PC-9 (cell line): ENCODE results near the gene SCD5. TPM values are rescaled to one million over a fixed set of nuclear protein-coding genes. Genes with fewer than 3 reads are reported as not detected.
"Not testable (repeated sequence)": the region's sequence is repeated elsewhere in the genome, so short reads cannot be mapped to it uniquely, and the experiment has no call there.

Experiments
- BruUV-seq: library from RNA; stranded (reverse); fragments of 400-500 nt; replicated peaks from 2 replicates; lab custom pipeline; 2021; lab: Mats Ljungman, UMichigan
- CTCF ChIA-PET: fragments of 300-600 bp; sonication (Branson Sonifier 250); formaldehyde crosslinking; loops from one replicate; lab custom pipeline; 2022; ENCODE audit warnings: antibody characterized with exemption; lab: Charles Lee
- POLR2A ChIA-PET: fragments of 300-600 bp; sonication (Branson Sonifier 250); formaldehyde crosslinking; loops from one replicate; lab custom pipeline; 2022; ENCODE audit warnings: antibody characterized with exemption; ENCODE audit not compliant: unreplicated experiment; lab: Charles Lee
- DNase-seq, 2 experiments: peaks; one replicate each; pipeline versions ENCODE4 v3.0.0 to v3.0.0-alpha.2; 2015 to 2022; ENCODE audit warnings: mixed read lengths in 1 of 2
- H2AFZ ChIP-seq: fragments of 200-600 bp; sonication (generic); 2 replicates; pipeline ENCODE4 v1.8.1; 2017; ENCODE audit warnings: antibody characterized with exemption
- H3F3A ChIP-seq: fragments of 200-600 bp; sonication (generic); 2 replicates; pipeline ENCODE4 v1.8.1; 2017; ENCODE audit warnings: antibody characterized with exemption, mild to moderate bottlenecking, low read depth; ENCODE audit not compliant: insufficient read depth
- H3K27ac ChIP-seq: fragments of 200-600 bp; sonication (generic); 2 replicates; pipeline ENCODE4 v1.6.1; 2016; ENCODE audit warnings: mixed run types
- H3K27me3 ChIP-seq: fragments of 200-600 bp; sonication (generic); 2 replicates; pipeline ENCODE4 v1.6.1; 2016; ENCODE audit warnings: low read depth, mixed run types; ENCODE audit not compliant: insufficient read depth
- H3K36me3 ChIP-seq: fragments of 200-600 bp; sonication (generic); 2 replicates; pipeline ENCODE4 v1.6.1; 2016; ENCODE audit warnings: low read depth, mixed run types
- H3K4me1 ChIP-seq: fragments of 200-600 bp; sonication (generic); replicated peaks from 2 replicates; pipeline ENCODE4 v1.6.1; 2016; ENCODE audit warnings: mixed run types; ENCODE audit not compliant: insufficient read depth
- H3K4me2 ChIP-seq: fragments of 200-600 bp; sonication (generic); 2 replicates; pipeline ENCODE4 v1.6.1; 2017; ENCODE audit warnings: mixed run types
- H3K4me3 ChIP-seq: fragments of 200-600 bp; sonication (generic); 2 replicates; pipeline ENCODE4 v1.6.1; 2016; ENCODE audit warnings: mixed run types
- H3K79me2 ChIP-seq: fragments of 200-600 bp; sonication (generic); 2 replicates; pipeline ENCODE4 v1.6.1; 2017; ENCODE audit warnings: low read depth, mixed run types
- H3K9me2 ChIP-seq: fragments of 200-600 bp; sonication (generic); 2 replicates; pipeline ENCODE4 v1.8.1; 2017; ENCODE audit warnings: mild to moderate bottlenecking; ENCODE audit not compliant: insufficient read depth
- H3K9me3 ChIP-seq: fragments of 200-600 bp; sonication (generic); 2 replicates; pipeline ENCODE4 v1.8.1; 2016; ENCODE audit warnings: low read depth; ENCODE audit not compliant: insufficient read depth
- H4K20me1 ChIP-seq: fragments of 200-600 bp; sonication (generic); 2 replicates; pipeline ENCODE4 v1.8.1; 2017; ENCODE audit not compliant: insufficient read depth
- CTCF ChIP-seq: fragments of 200-600 bp; sonication (generic); conservative IDR thresholded peaks from 2 replicates; pipeline ENCODE4 v1.6.1; 2017; ENCODE audit warnings: mixed run types, antibody characterized with exemption, mild to moderate bottlenecking, moderate library complexity
- EZH2 ChIP-seq: fragments of 200-600 bp; sonication (generic); IDR thresholded peaks from 2 replicates; pipeline ENCODE4 v1.8.0; 2017; ENCODE audit warnings: antibody characterized with exemption, low read depth
- intact Hi-C: fragments of 100-400 bp; cut with micrococcal nuclease; formaldehyde crosslinking; loops from one replicate; pipeline ENCODE4 v1.10.0; 2022; ENCODE audit not compliant: unreplicated experiment
- total RNA-seq: library from RNA; stranded (reverse); gene quantifications from 2 replicates; pipeline ENCODE4 v1.2.3, GENCODE V29; 2021

The SCD5 gene
- total RNA-seq, 1 experiment from 2014 or later, result 34.3 TPM

DNA sequence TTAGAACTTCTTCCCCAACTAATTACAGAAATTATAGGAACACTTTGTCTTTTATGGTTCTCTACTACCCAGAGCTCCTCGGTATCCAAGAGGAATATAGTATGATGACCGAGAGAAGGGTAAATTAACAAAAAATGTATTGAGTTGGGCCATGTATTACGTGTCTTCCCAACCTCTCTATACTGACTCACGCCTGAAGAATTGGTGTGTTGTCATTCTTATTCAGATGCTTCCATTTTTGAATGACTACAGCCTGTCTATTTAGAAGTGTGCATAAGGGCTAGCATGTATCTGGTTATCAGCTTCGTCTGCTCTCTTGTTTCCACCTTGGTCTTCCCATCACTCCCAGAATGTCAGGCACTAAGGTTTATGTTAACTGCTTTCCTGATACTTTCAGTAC lies 24.5 kb upstream of the SCD5 start:
- no peak overlapping the region for H3K4me2 ChIP-seq

DNA sequence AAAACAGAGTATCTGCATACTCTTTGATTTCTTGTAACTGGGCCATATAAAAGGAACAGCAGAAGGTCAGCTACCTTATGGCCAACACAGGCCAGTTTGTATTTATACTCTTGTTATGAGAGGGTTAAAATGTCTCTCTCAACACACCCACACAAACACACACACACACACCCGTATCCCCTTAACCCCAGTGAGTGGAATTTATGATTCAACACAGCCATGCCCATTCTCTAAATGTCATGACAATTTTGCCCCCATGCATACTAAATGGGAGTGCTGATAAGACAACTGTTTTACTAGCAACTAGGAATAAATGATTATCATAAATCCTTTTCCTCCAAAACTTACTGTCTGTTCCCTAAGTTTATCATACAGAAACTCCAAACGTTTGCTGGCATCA lies 22.1 kb upstream of the SCD5 start:
- POLR2A ChIA-PET, result no interaction called here
- Histone ChIP-seq H3K9me2 (no peaks in the 10 kb centered on the region), H4K20me1 (no peaks in the 10 kb centered on the region), H2AFZ (no peak overlapping the region), H3K36me3 (peaks cover 9% of the 10 kb centered on the region; the same call in 1 of the 2 replicates), H3K9me3 (no peaks in the 10 kb centered on the region), H3K4me2 (no peak overlapping the region), H3F3A (no peaks in the 10 kb centered on the region), H3K79me2 (no peaks in the 10 kb centered on the region), H3K4me3 (no peak overlapping the region), H3K27ac (no peak overlapping the region), H3K27me3 (no peaks in the 10 kb centered on the region), H3K4me1 (no peaks in the 10 kb centered on the region)
- TF ChIP-seq CTCF (no peak), EZH2 (no peak)
- DNase-seq, result no peak
- BruUV-seq, result no TSS peak
- intact Hi-C loops, result no loop called here
- CTCF ChIA-PET, result no interaction called here

More for the DNA sequence above, 24.5 kb upstream of the SCD5 start:
- no peaks in the 10 kb centered on the region for H4K20me1 ChIP-seq
- H3K9me2 ChIP-seq, result no peaks in the 10 kb centered on the region
- ChIA-PET POLR2A (no interaction called here), CTCF (no interaction called here)
- no peak for DNase-seq
- H3F3A ChIP-seq, result no peaks in the 10 kb centered on the region
- no peaks in the 10 kb centered on the region for H3K79me2 ChIP-seq
- no peak overlapping the region for H3K4me3 ChIP-seq
- H3K27me3 ChIP-seq, result no peaks in the 10 kb centered on the region
- no TSS peak for BruUV-seq
- H3K27ac ChIP-seq, result no peak overlapping the region
- H3K36me3 ChIP-seq, result peaks cover 9% of the 10 kb centered on the region; the same call in 1 of the 2 replicates
- no peaks in the 10 kb centered on the region for H3K4me1 ChIP-seq
- TF ChIP-seq CTCF, result no peak
- no peak for TF ChIP-seq EZH2
- no peak overlapping the region for H2AFZ ChIP-seq
- no peaks in the 10 kb centered on the region for H3K9me3 ChIP-seq
- intact Hi-C loops, result no loop called here

DNA sequence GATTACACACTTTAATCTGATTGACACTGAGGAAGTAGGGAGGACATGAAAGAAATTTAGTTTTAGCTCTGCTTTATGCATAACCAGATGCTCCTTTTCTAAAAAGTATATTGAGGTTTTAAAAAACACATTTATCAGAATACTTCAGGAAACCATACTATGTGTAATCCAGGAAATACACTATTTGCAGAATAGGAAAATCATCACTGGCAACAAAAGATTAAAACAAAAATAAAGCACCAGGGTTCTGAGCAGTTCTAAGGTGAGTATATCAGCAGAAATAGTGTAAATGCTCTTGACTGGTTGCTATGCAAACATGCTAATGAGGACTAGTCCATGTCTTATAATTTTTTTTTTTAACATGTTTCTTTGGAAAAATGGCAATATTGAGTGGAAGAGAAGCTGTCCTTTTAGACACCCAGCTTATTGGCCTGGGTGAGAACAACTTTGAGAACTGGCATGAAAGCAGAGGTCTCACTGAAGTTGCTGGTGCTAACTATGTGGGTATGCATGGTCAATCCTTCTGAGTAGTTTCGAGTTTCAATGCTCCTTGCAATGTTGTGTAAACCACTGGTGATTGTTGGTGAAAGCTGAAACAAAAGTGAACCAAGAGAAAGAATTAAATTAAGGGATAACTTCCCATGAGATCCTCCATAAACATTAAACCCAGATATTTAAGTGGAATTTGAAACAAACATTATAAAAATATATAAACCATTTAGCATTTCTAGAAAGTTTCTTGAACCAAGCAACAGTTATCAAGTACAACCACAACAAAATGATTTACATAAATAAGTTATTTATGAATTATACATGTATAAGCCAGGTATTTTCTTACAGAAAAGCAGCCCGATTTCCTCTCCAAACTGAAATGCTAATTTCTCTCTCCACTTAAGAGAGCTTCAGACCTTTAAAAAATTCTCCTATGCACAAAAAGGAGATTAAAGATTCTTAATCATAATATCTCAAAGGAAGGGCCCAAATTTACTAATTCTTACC lies 20.4 kb upstream of the SCD5 start:
- no TSS peak for BruUV-seq
- H3K27ac ChIP-seq, result no peak overlapping the region

DNA sequence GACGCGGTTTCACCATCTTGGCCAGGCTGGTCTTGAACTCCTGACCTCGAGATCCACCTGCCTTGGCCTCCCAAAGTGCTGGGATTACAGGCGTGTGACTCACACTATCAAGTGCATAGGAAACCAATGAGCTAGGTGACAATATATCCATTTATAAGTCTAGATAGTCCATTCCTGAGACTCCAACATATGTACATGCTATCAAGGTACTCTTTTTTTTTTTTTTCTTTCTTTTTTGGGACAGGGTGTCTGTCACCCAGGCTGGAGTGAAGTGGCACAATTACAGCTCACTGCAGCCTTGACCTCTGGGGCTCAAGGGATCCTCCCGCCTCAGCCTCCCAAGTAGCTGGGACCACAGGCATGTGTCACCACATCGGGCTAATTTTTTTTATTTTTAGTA lies 18.3 kb upstream of the SCD5 start:
- CTCF ChIA-PET, result not testable (repeated sequence)

More for the DNA sequence above, 20.4 kb upstream of the SCD5 start:
- no peaks in the 10 kb centered on the region for H3K4me1 ChIP-seq
- no peaks in the 10 kb centered on the region for H4K20me1 ChIP-seq
- ChIA-PET CTCF (no interaction called here), POLR2A (interaction anchor here (0.6 kb wide), 1 partner anchor 119 kb away, joined by 5 read pairs; no protein-coding TSS in a partner anchor)
- H3K27me3 ChIP-seq, result no peaks in the 10 kb centered on the region
- H3K36me3 ChIP-seq, result peaks cover 9% of the 10 kb centered on the region; the same call in 1 of the 2 replicates
- H3K4me3 ChIP-seq, result no peak overlapping the region
- H2AFZ ChIP-seq, result no peak overlapping the region
- intact Hi-C loops, result no loop called here
- H3K9me3 ChIP-seq, result no peaks in the 10 kb centered on the region
- TF ChIP-seq CTCF (no peak), EZH2 (no peak)
- H3K9me2 ChIP-seq, result no peaks in the 10 kb centered on the region
- no peak for DNase-seq
- no peak overlapping the region for H3K4me2 ChIP-seq
- H3F3A ChIP-seq, result no peaks in the 10 kb centered on the region
- no peaks in the 10 kb centered on the region for H3K79me2 ChIP-seq

More for the DNA sequence above, 18.3 kb upstream of the SCD5 start:
- H3F3A ChIP-seq, H3K9me3 ChIP-seq, H4K20me1 ChIP-seq, H3K27ac ChIP-seq, H3K36me3 ChIP-seq, H3K4me1 ChIP-seq, BruUV-seq, H3K4me3 ChIP-seq, DNase-seq, H2AFZ ChIP-seq, POLR2A ChIA-PET, H3K4me2 ChIP-seq, H3K9me2 ChIP-seq, intact Hi-C loops, H3K79me2 ChIP-seq, H3K27me3 ChIP-seq: not testable (repeated sequence)
